SK-N-SH treated with all-trans-retinoic acid at 6 μM for 48 hours (cell line): Measurements from ENCODE around the gene DUOX2.

ENCODE experiments used
- ATAC-seq: fragments of 200-7000 bp; cut with Tn5 transposase; 3 replicates; pipeline ENCODE4 v1.9.1; 2020; ENCODE audit warnings: mild to moderate bottlenecking, moderate library complexity
- ARNTL ChIP-seq: fragments of 450-650 bp; formaldehyde crosslinking; IDR thresholded peaks from 2 replicates; pipeline ENCODE4 v1.5.0; 2020; ENCODE audit warnings: low read depth, mild to moderate bottlenecking, moderate library complexity, borderline replicate concordance
- BACH2 ChIP-seq: fragments of 250-450 bp; sonication (Bioruptor Pico); IDR thresholded peaks from 2 replicates; pipeline ENCODE4 v1.9.0; 2021; ENCODE audit warnings: mild to moderate bottlenecking, borderline replicate concordance
- CREB5 ChIP-seq: fragments of 250-450 bp; sonication (Bioruptor Pico); IDR thresholded peaks from 2 replicates; pipeline ENCODE4 v1.5.1; 2020; ENCODE audit warnings: low read depth, mild to moderate bottlenecking, moderate library complexity
- CSDC2 ChIP-seq: fragments of 250-450 bp; sonication (Bioruptor Pico); IDR thresholded peaks from 2 replicates; pipeline ENCODE4 v1.5.0; 2020; ENCODE audit warnings: mild to moderate bottlenecking, moderate library complexity
- CSRNP3 ChIP-seq: fragments of 250-450 bp; sonication (Bioruptor Pico); IDR thresholded peaks from 2 replicates; pipeline ENCODE4 v1.5.1; 2021; ENCODE audit warnings: mild to moderate bottlenecking, moderate library complexity
- ESRRG ChIP-seq: fragments of 250-450 bp; sonication (Bioruptor Pico); IDR thresholded peaks from 2 replicates; pipeline ENCODE4 v1.6.1; 2021; ENCODE audit warnings: mild to moderate bottlenecking
- GLIS3 ChIP-seq: fragments of 250-450 bp; sonication (Bioruptor Pico); IDR thresholded peaks from 2 replicates; pipeline ENCODE4 v1.5.0; 2020; ENCODE audit warnings: mild to moderate bottlenecking, moderate library complexity
- ISL1 ChIP-seq: fragments of 250-450 bp; sonication (Bioruptor Pico); IDR thresholded peaks from 2 replicates; pipeline ENCODE4 v2.1.2; 2022; ENCODE audit warnings: mild to moderate bottlenecking, moderate library complexity
- PATZ1 ChIP-seq: fragments of 250-450 bp; sonication (Bioruptor Pico); IDR thresholded peaks from 2 replicates; pipeline ENCODE4 v1.8.0; 2020; ENCODE audit warnings: mild to moderate bottlenecking, moderate library complexity, borderline replicate concordance
- POU6F1 ChIP-seq: fragments of 250-450 bp; sonication (Bioruptor Pico); IDR thresholded peaks from 2 replicates; pipeline ENCODE4 v1.8.0; 2021; ENCODE audit warnings: low read depth, mild to moderate bottlenecking, moderate library complexity, borderline replicate concordance
- PPARA ChIP-seq: fragments of 250-450 bp; sonication (Bioruptor Pico); IDR thresholded peaks from 2 replicates; pipeline ENCODE4 v1.5.0; 2020; ENCODE audit warnings: mild to moderate bottlenecking, borderline replicate concordance
- SNAI2 ChIP-seq: fragments of 250-450 bp; sonication (Bioruptor Pico); IDR thresholded peaks from 2 replicates; pipeline ENCODE4 v1.5.0; 2020; ENCODE audit warnings: mild to moderate bottlenecking, moderate library complexity
- TCF4 ChIP-seq: fragments of 250-450 bp; sonication (Bioruptor Pico); IDR thresholded peaks from 2 replicates; pipeline ENCODE4 v1.8.0; 2021; ENCODE audit warnings: mild to moderate bottlenecking, moderate library complexity, borderline replicate concordance
- ZC3H10 ChIP-seq: fragments of 250-450 bp; sonication (Bioruptor Pico); IDR thresholded peaks from 2 replicates; pipeline ENCODE4 v1.5.1; 2021; ENCODE audit warnings: mild to moderate bottlenecking, moderate library complexity
- ZFP30 ChIP-seq: fragments of 450-650 bp; formaldehyde crosslinking; IDR thresholded peaks from 2 replicates; pipeline ENCODE4 v1.5.0; 2022; ENCODE audit warnings: mild to moderate bottlenecking, moderate library complexity
- ZNF565 ChIP-seq: fragments of 450-650 bp; formaldehyde crosslinking; conservative IDR thresholded peaks from 2 replicates; pipeline ENCODE4 v1.5.0; 2020; ENCODE audit warnings: low read depth, mild to moderate bottlenecking, moderate library complexity
- ZNF70 ChIP-seq: fragments of 450-650 bp; formaldehyde crosslinking; IDR thresholded peaks from 2 replicates; pipeline ENCODE4 v1.5.0; 2020; ENCODE audit warnings: mild to moderate bottlenecking, moderate library complexity
- ZNF8 ChIP-seq: fragments of 450-650 bp; formaldehyde crosslinking; IDR thresholded peaks from 2 replicates; pipeline ENCODE4 v1.5.0; 2020; ENCODE audit warnings: mild to moderate bottlenecking, moderate library complexity

The DUOX2 gene

GRCh38 chr15:45120081-45120972 lies 6.4 kb upstream of the DUOX2 start:
- TF ChIP-seq PATZ1 (CRISPR knock-in tag) (no peak), PPARA (CRISPR knock-in tag) (no peak), ZNF70 (no peak)
- ATAC-seq: no peak

GRCh38 chr15:45118996-45119395 lies 5.0 kb upstream of the DUOX2 start:
- ATAC-seq: no peak
- TF ChIP-seq CSDC2 (CRISPR knock-in tag) (no peak), CSRNP3 (CRISPR knock-in tag) (no peak), ESRRG (CRISPR knock-in tag) (no peak), ZNF8 (CRISPR knock-in tag) (no peak), ARNTL (no peak), TCF4 (CRISPR knock-in tag) (no peak), ZC3H10 (CRISPR knock-in tag) (no peak)

- ATAC-seq: peak; percentile 99
- TF ChIP-seq SNAI2 (CRISPR knock-in tag) (no peak), ESRRG (CRISPR knock-in tag) (no peak), TCF4 (CRISPR knock-in tag) (no peak), PATZ1 (CRISPR knock-in tag) (no peak), ZNF8 (CRISPR knock-in tag) (no peak)
Measured at GRCh38 chr15:45118131-45118588, 4.2 kb upstream of the DUOX2 start.

GRCh38 chr15:45117308-45118130 lies 3.5 kb upstream of the DUOX2 start:
- ATAC-seq: peak; percentile 49
- TF ChIP-seq ZFP30 (CRISPR knock-in tag) (no peak), ZC3H10 (CRISPR knock-in tag) (no peak)

GRCh38 chr15:45116482-45117307 lies 2.7 kb upstream of the DUOX2 start:
- TF ChIP-seq CSDC2 (CRISPR knock-in tag): no peak
- no peak for TF ChIP-seq ZNF70
- TF ChIP-seq ISL1 (CRISPR knock-in tag): no peak
- TF ChIP-seq ZFP30 (CRISPR knock-in tag): no peak
- no peak for TF ChIP-seq PPARA (CRISPR knock-in tag)
- no peak for TF ChIP-seq TCF4 (CRISPR knock-in tag)
- TF ChIP-seq POU6F1 (CRISPR knock-in tag): no peak
- TF ChIP-seq BACH2 (CRISPR knock-in tag): no peak
- TF ChIP-seq ESRRG (CRISPR knock-in tag): no peak
- TF ChIP-seq PATZ1 (CRISPR knock-in tag): no peak
- no peak for TF ChIP-seq ZNF565 (CRISPR knock-in tag)
- TF ChIP-seq CREB5 (CRISPR knock-in tag): no peak
- TF ChIP-seq GLIS3 (CRISPR knock-in tag): no peak
- TF ChIP-seq ARNTL: no peak
- TF ChIP-seq SNAI2 (CRISPR knock-in tag): no peak
- TF ChIP-seq ZC3H10 (CRISPR knock-in tag): no peak
- TF ChIP-seq ZNF8 (CRISPR knock-in tag): no peak
- ATAC-seq: no peak
